HepG2 (cell line): ENCODE results near the gene JOSD1. TPM values are rescaled to one million over a fixed set of nuclear protein-coding genes. Genes with fewer than 3 reads are reported as not detected.

Source experiments
- ATAC-seq: fragments of 200-7000 bp; cut with Tn5 transposase; 3 replicates; pipeline ENCODE4 v1.9.1; 2020; ENCODE audit warnings: mild to moderate bottlenecking, moderate library complexity
- BruUV-seq: library from RNA; stranded (reverse); fragments of 400-500 nt; replicated peaks from 2 replicates; lab custom pipeline; 2021; lab: Mats Ljungman, UMichigan
- CTCF ChIA-PET: fragments of 300-600 bp; formaldehyde crosslinking; extraction: SDS; loops from one replicate; lab custom pipeline; 2021; ENCODE audit warnings: low total read pairs, inconsistent platforms, low intra/inter-chr PET ratio; lab: Yijun Ruan, JAX
- POLR2A ChIA-PET: fragments of 350-600 bp; sonication (Branson Sonifier 250); formaldehyde crosslinking; loops from one replicate; lab custom pipeline; 2020; ENCODE audit warnings: antibody characterized with exemption, inconsistent platforms; lab: Yijun Ruan, JAX
- DNase-seq: peaks from one replicate; pipeline ENCODE4 v3.0.0-alpha.2; 2015; ENCODE audit warnings: low spot score
- FAIRE-seq: peaks from 3 replicates; lab custom pipeline; 2011; peaks lifted over from hg19 to GRCh38; lab: Jason Lieb, UNC
- H2AFZ ChIP-seq: one replicate; pipeline ENCODE4 v1.6.1; 2011; ENCODE audit warnings: low read length, inconsistent platforms
- H3K27ac ChIP-seq: fragments of 300-600 bp; 3 replicates; pipeline ENCODE4 v1.8.0; 2011; ENCODE audit warnings: mixed run types, mild to moderate bottlenecking, mixed read lengths, low read length, inconsistent platforms; ENCODE audit not compliant: insufficient read depth; ENCODE audit errors: extremely low read length
- H3K27me3 ChIP-seq, 2 experiments: fragments of 200-600 bp in 1 of 2; 2 replicates in 1 of 2; 3 replicates in 1 of 2; pipeline versions ENCODE4 v1.6.0 to v1.8.0; 2011; ENCODE audit warnings: low read length in 2 of 2, mild to moderate bottlenecking in 2 of 2, moderate library complexity in 2 of 2, inconsistent platforms in 1 of 2; ENCODE audit not compliant: insufficient read depth in 2 of 2, control insufficient read depth in 1 of 2
- H3K36me3 ChIP-seq, 2 experiments: fragments of 200-600 bp in 1 of 2; replicated peaks in 1 of 2; 2 replicates in 1 of 2; 3 replicates in 1 of 2; pipeline versions ENCODE4 v1.5.1 to v1.8.0; 2011; ENCODE audit warnings: low read length in 2 of 2, inconsistent platforms in 1 of 2; ENCODE audit not compliant: insufficient read depth in 2 of 2, control insufficient read depth in 1 of 2
- H3K4me1 ChIP-seq: 2 replicates; pipeline ENCODE4 v1.5.1; 2012; ENCODE audit warnings: low read length, inconsistent platforms; ENCODE audit not compliant: insufficient read depth
- H3K4me2 ChIP-seq: 2 replicates; pipeline ENCODE4 v1.6.0; 2011; ENCODE audit warnings: low read depth, low read length, inconsistent platforms
- H3K4me3 ChIP-seq, 3 experiments: fragments of 200-600 bp in 1 of 3; sonication (generic), shearing (Covaris generic) in 1 of 3; replicated peaks in 1 of 3; 2 replicates each; pipeline ENCODE4 v1.5.1; 2011 to 2016; ENCODE audit warnings: low read length in 3 of 3, inconsistent platforms in 2 of 3, low read depth in 2 of 3, mild to moderate bottlenecking in 2 of 3, control low read depth in 1 of 3, mixed read lengths in 1 of 3; ENCODE audit not compliant: insufficient read depth in 1 of 3
- H3K79me2 ChIP-seq: one replicate; pipeline ENCODE4 v1.6.1; 2011; ENCODE audit warnings: low read length, inconsistent platforms; ENCODE audit not compliant: insufficient read depth
- H3K9ac ChIP-seq: 2 replicates; pipeline ENCODE4 v1.6.0; 2011; ENCODE audit warnings: mild to moderate bottlenecking, low read depth, low read length, inconsistent platforms; ENCODE audit not compliant: insufficient read depth
- H3K9me3 ChIP-seq: 2 replicates; pipeline ENCODE4 v1.5.1; 2012; ENCODE audit warnings: mild to moderate bottlenecking, low read length
- H4K20me1 ChIP-seq: 2 replicates; pipeline ENCODE4 v1.6.0; 2011; ENCODE audit warnings: inconsistent platforms, mild to moderate bottlenecking, low read length, moderate library complexity; ENCODE audit not compliant: insufficient read depth
- BHLHE40 ChIP-seq: IDR thresholded peaks from 2 replicates; pipeline ENCODE4 v1.6.1; 2011; ENCODE audit warnings: low read length, improper control_type of control experiment
- DNMT3B ChIP-seq: conservative IDR thresholded peaks from 2 replicates; pipeline ENCODE4 v1.6.1; 2016; ENCODE audit warnings: missing biosample characterization, control low read depth
- DRAP1 ChIP-seq: IDR thresholded peaks from 2 replicates; pipeline ENCODE4 v1.6.1; 2016; ENCODE audit warnings: missing genetic modification reagents, missing compliant biosample characterization
- MED8 ChIP-seq: sonication (generic); formaldehyde crosslinking; IDR thresholded peaks from 2 replicates; pipeline ENCODE4 v1.8.1; 2023; ENCODE audit warnings: mild to moderate bottlenecking, missing genetic modification reagents; ENCODE audit not compliant: insufficient replicate concordance
- MEIS1 ChIP-seq: sonication (generic); formaldehyde crosslinking; IDR thresholded peaks from 2 replicates; pipeline ENCODE4 v1.9.0; 2021; ENCODE audit warnings: mild to moderate bottlenecking, missing genetic modification reagents, moderate library complexity, borderline replicate concordance
- MXD1 ChIP-seq: sonication (generic); formaldehyde crosslinking; IDR thresholded peaks from 2 replicates; pipeline ENCODE4 v1.4.0; 2020; ENCODE audit warnings: mild to moderate bottlenecking, missing genetic modification reagents
- RNF2 ChIP-seq: fragments of 450-650 bp; conservative IDR thresholded peaks from 2 replicates; pipeline ENCODE4 v1.6.1; 2016; ENCODE audit warnings: low read depth
- RXRA ChIP-seq: sonication (generic); formaldehyde crosslinking; IDR thresholded peaks from 2 replicates; pipeline ENCODE4 v1.5.1; 2020; ENCODE audit warnings: missing genetic modification reagents
- USF2 ChIP-seq, 2 experiments: sonication (generic) in 1 of 2; formaldehyde crosslinking in 1 of 2; IDR thresholded peaks; 2 replicates each; pipeline versions ENCODE4 v1.5.1 to v1.6.1; 2011 to 2020; ENCODE audit warnings: borderline replicate concordance in 1 of 2, low read depth in 1 of 2, low read length in 1 of 2, mild to moderate bottlenecking in 1 of 2, missing genetic modification reagents in 1 of 2, moderate library complexity in 1 of 2
- ZBTB37 ChIP-seq: sonication (generic); formaldehyde crosslinking; IDR thresholded peaks from 2 replicates; pipeline ENCODE4 v1.4.0; 2020; ENCODE audit warnings: mild to moderate bottlenecking, missing genetic modification reagents
- WGBS: methylation state at CpG from one replicate; pipeline ENCODE4 v1.1.6; 2017; ENCODE audit warnings: low lambda C conversion rate; 5-methylcytosine and 5-hydroxymethylcytosine counted together
- in situ Hi-C: cut with HindIII; loops from 2 replicates; pipeline ENCODE4 v1.10.0; 2017; ENCODE audit warnings: low pct_unique_long_range_greater_than_20kb; ENCODE audit not compliant: extremely low pct_ligation_motif_present
- intact Hi-C: fragments of 100-400 bp; cut with micrococcal nuclease; formaldehyde crosslinking; loops from one replicate; pipeline ENCODE4 v1.10.0; 2022; ENCODE audit not compliant: unreplicated experiment
- polyA plus RNA-seq, 8 experiments: library from polyadenylated mRNA; depleted of rRNA in 3 of 8; stranded (reverse) in 7 of 8; unstranded in 1 of 8; fragments of >200 nt; fragmentation: Illumina TruSeq in 4 of 8; extraction: Trizol in 4 of 8; gene quantifications; 2 replicates each; pipeline versions ENCODE4 v1.2.1 to v1.2.3, GENCODE V29; 2011 to 2016; ENCODE audit warnings: low read depth in 4 of 8, missing spikeins in 1 of 8, mixed read lengths in 1 of 8; ENCODE audit not compliant: insufficient read depth in 1 of 8
- total RNA-seq, 5 experiments: library from RNA; depleted of rRNA; stranded (reverse); fragments of >200 nt; fragmentation: Illumina TruSeq; extraction: Trizol; gene quantifications; 2 replicates each; pipeline ENCODE4 v1.2.3, GENCODE V29; 2016; ENCODE audit warnings: low read depth in 1 of 5

JOSD1 gene
- total and polyA plus RNA-seq, 2 of the 13 experiments (the other 11 are each of a cell fraction or from before 2014, with no cell fraction given) = 31.7 to 38.4 TPM

GRCh38 chr22:38745676-38746460 lies 45.1 kb upstream of the JOSD1 start:
- no peak overlapping the region for H3K9ac ChIP-seq
- ChIA-PET CTCF (no interaction called here), POLR2A (interaction anchor here (1.0 to 3.7 kb wide), 3 partner anchors 9 to 38 kb away, joined by 3 to 22 read pairs (median 4); no protein-coding TSS in a partner anchor)
- no TSS peak for BruUV-seq
- in situ Hi-C loops = no loop called here
- no peaks in the 10 kb centered on the region for H3K27me3 ChIP-seq
- no peak overlapping the region for H3K4me3 ChIP-seq
- no peak for FAIRE-seq
- no peak for DNase-seq
- no peak for TF ChIP-seq DNMT3B (CRISPR knock-in tag)
- TF ChIP-seq MXD1 (CRISPR knock-in tag) = no peak
- TF ChIP-seq MEIS1 = 0 out of 2 replicates have a peak, but pooled peaks have one; percentile 23
- TF ChIP-seq BHLHE40 = no peak
- H3K36me3 ChIP-seq = peaks cover 37 to 69% of the 10 kb centered on the region in 2 experiments
- peaks cover 47% of the 10 kb centered on the region for H3K4me1 ChIP-seq
- no peaks in the 10 kb centered on the region for H3K9me3 ChIP-seq
- H4K20me1 ChIP-seq = no peaks in the 10 kb centered on the region
- WGBS = 92% methylated on average over 6 of the region's 14 CpGs
- H3K79me2 ChIP-seq = no peaks in the 10 kb centered on the region
- no peak for ATAC-seq
- H3K27ac ChIP-seq = peak overlapping the region; percentile 56
- intact Hi-C loops = no loop called here
- H2AFZ ChIP-seq = no peak overlapping the region
- H3K4me2 ChIP-seq = no peak overlapping the region

GRCh38 chr22:38744981-38745380 lies 44.2 kb upstream of the JOSD1 start:
- peaks cover 36 to 69% of the 10 kb centered on the region in 2 experiments for H3K36me3 ChIP-seq
- no peak for TF ChIP-seq MED8 (CRISPR knock-in tag)
- TF ChIP-seq USF2 (IDR thresholded peaks at IDR 0.05; ENCODE audit: low read depth, low read length) = no peak
- TF ChIP-seq USF2 (CRISPR knock-in tag; IDR thresholded peaks at IDR 0.05; ENCODE audit: borderline replicate concordance) = no peak
- 0 out of 2 replicates have a peak, but pooled peaks have one; percentile 35 for TF ChIP-seq RNF2
- TF ChIP-seq RXRA (CRISPR knock-in tag) = 0 out of 2 replicates have a peak, but pooled peaks have one; percentile 19
- no peak for TF ChIP-seq DRAP1
- TF ChIP-seq ZBTB37 (CRISPR knock-in tag) = peak; percentile 72; the same call in 1 of the 2 replicates

More at GRCh38 chr22:38744981-38745380, 44.2 kb upstream of the JOSD1 start:
- no peak overlapping the region for H3K4me3 ChIP-seq
- DNase-seq (no peak), ATAC-seq (peak; percentile 11; the same call in 2 of the 3 replicates), FAIRE-seq (no peak)
- no peaks in the 10 kb centered on the region for H3K27me3 ChIP-seq
- H3K4me2 ChIP-seq = no peak overlapping the region
- ChIA-PET CTCF (no interaction called here), POLR2A (interaction anchor here (0.9 to 3.7 kb wide), 2 partner anchors 12 to 39 kb away, joined by 4 to 22 read pairs; partner anchors contain the start of gene GTPBP1)
- no peak overlapping the region for H2AFZ ChIP-seq
- H3K4me1 ChIP-seq = peaks cover 47% of the 10 kb centered on the region
- no TSS peak for BruUV-seq
- 94% methylated on average over 3 of the region's 6 CpGs for WGBS
- H3K79me2 ChIP-seq = no peaks in the 10 kb centered on the region
- no peaks in the 10 kb centered on the region for H4K20me1 ChIP-seq
- intact Hi-C loops = no loop called here
- 0 out of 2 replicates have a peak overlapping the region, but pooled peaks have one; percentile 24 for H3K9ac ChIP-seq
- no peaks in the 10 kb centered on the region for H3K9me3 ChIP-seq
- H3K27ac ChIP-seq = peak overlapping the region; percentile 56
- in situ Hi-C loops = no loop called here
